Measurements from ENCODE around the gene IL12RB1. TPM values are rescaled to one million over a fixed set of nuclear protein-coding genes. Genes with fewer than 3 reads are reported as not detected.

The IL12RB1 gene
- total and polyA plus RNA-seq, 10 of the 15 experiments (the other 5 are each of a cell fraction or from before 2014, with no cell fraction given), result 2.8 to 29.9 (median 17.6) TPM

DNA sequence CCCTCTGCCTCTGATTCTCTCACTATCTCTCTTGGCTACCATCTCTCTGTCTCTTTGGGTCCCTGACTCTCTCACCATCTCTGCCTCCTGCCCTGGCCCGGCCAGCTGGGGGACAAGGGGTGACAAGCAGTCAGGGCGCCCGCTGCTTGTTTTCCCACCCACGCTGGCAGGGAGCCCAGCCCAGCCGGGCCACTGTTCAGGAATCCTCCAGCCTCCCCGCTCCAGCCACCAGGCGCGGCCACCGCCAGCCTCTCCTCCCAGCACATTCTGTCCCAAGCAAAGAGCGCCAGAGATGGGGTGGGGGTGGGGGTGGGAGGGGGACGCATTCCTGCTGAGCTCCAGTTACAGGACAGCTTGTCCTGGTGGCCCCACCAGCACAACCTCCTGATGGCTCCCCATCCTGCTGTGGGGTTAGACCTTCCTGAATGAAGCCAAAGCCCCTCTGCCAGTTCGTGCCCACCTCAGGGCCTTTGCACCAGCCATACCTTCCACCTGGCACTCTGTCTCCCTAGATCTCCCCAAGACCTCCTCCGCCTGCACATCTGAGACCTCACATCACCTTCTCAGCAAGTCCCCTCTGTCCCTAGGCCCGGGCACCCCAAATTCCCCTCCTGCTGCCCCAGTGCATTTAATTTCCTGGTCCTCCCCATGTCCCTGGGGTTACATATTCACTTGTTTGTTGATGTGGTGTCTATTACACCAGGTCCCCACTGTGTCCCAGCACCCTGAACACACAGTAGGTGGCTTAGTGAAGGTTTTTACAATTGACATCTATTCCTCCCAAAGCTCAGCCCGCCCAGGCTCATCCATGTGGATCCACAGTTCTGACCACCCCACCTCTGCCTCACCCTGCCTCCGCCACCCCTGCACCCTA is 66.3 kb downstream of the IL12RB1 start (continued):
- TF ChIP-seq, protein P1, sequence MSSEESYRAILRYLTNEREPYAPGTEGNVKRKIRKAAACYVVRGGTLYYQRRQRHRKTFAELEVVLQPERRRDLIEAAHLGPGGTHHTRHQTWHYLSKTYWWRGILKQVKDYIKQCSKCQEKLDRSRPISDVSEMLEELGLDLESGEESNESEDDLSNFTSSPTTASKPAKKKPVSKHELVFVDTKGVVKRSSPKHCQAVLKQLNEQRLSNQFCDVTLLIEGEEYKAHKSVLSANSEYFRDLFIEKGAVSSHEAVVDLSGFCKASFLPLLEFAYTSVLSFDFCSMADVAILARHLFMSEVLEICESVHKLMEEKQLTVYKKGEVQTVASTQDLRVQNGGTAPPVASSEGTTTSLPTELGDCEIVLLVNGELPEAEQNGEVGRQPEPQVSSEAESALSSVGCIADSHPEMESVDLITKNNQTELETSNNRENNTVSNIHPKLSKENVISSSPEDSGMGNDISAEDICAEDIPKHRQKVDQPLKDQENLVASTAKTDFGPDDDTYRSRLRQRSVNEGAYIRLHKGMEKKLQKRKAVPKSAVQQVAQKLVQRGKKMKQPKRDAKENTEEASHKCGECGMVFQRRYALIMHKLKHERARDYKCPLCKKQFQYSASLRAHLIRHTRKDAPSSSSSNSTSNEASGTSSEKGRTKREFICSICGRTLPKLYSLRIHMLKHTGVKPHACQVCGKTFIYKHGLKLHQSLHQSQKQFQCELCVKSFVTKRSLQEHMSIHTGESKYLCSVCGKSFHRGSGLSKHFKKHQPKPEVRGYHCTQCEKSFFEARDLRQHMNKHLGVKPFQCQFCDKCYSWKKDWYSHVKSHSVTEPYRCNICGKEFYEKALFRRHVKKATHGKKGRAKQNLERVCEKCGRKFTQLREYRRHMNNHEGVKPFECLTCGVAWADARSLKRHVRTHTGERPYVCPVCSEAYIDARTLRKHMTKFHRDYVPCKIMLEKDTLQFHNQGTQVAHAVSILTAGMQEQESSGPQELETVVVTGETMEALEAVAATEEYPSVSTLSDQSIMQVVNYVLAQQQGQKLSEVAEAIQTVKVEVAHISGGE (CRISPR knock-in tag; IDR thresholded peaks at IDR 0.05), result no peak
- TF ChIP-seq POLR2AphosphoS5 (IDR thresholded peaks at IDR 0.05; ENCODE audit: low read length), result no peak
- TF ChIP-seq, protein P2, sequence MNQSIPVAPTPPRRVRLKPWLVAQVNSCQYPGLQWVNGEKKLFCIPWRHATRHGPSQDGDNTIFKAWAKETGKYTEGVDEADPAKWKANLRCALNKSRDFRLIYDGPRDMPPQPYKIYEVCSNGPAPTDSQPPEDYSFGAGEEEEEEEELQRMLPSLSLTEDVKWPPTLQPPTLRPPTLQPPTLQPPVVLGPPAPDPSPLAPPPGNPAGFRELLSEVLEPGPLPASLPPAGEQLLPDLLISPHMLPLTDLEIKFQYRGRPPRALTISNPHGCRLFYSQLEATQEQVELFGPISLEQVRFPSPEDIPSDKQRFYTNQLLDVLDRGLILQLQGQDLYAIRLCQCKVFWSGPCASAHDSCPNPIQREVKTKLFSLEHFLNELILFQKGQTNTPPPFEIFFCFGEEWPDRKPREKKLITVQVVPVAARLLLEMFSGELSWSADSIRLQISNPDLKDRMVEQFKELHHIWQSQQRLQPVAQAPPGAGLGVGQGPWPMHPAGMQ (IDR thresholded peaks at IDR 0.05; ENCODE audit: borderline replicate concordance), result no peak
- TF ChIP-seq PML (IDR thresholded peaks at IDR 0.05; ENCODE audit: low read length), result no peak
- TF ChIP-seq CBX5 (IDR thresholded peaks at IDR 0.05; ENCODE audit: low read depth), result no peak

All from GM12878 (cell line).